ENCODE data around the gene CRAMP1. TPM values are rescaled to one million over a fixed set of nuclear protein-coding genes. Genes with fewer than 3 reads are reported as not detected.
A peak's percentile ranks its signal among the peaks of the same experiment; 100 is the strongest.

The CRAMP1 gene
- polyA plus RNA-seq, 3 donors = 20.0 to 30.0 (median 21.2) TPM

DNA sequence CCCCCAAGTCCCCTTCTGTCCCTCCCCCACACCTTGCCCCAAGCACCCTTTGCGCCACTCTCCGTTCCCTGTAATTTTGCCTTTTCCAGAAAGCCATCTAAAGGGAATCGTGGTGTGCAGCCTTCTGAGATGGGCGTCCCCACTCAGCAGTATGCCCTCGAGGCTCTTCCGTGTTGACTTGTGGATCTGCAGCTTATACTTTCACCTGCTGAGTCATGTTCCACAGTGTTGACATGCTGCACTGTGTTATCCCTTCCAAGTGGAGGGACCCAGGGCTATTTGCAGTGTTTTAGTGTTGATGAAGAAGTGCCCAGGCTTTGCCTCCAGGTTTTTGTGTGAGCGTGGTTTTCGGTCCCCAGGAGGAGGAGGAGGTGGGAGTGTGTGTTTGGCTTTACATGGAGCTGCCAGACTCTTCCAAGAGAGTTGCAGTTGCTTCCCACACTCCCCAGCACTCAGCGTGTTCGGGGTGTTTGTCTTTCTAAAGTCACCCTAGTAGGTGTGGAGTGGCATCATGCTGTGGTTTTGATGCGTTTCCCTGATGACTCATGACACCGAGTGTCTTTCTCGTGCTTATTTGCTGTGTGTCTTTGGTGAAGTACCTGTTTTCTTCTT lies 33.9 kb downstream of the CRAMP1 start:
- no peak for DNase-seq (ENCODE audit: extremely low read depth in 1 of 11, low read depth in 9 of 11, low spot score in 4 of 11)

DNA sequence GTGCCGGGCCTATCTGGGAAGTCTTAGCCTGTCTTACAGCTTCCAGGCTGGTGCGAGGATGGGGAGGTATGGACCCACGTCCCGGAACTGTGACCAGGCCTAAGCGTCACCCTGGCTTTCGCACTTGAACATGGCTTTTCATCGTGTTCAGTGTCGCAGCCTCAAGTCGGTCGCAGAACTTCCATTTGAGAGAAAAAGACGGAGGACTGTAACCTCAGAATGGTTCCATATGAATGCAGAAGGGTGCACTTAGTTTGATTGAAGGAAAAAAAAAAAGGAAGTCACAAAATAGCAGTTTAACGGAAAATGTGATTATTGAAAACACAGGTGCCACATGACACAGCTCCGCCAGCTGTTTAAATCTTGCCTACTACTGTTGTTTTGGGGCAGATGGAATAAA lies 35.7 kb downstream of the CRAMP1 start:
- DNase-seq (ENCODE audit: extremely low read depth in 1 of 11, low read depth in 9 of 11, low spot score in 4 of 11) = no peak

DNA sequence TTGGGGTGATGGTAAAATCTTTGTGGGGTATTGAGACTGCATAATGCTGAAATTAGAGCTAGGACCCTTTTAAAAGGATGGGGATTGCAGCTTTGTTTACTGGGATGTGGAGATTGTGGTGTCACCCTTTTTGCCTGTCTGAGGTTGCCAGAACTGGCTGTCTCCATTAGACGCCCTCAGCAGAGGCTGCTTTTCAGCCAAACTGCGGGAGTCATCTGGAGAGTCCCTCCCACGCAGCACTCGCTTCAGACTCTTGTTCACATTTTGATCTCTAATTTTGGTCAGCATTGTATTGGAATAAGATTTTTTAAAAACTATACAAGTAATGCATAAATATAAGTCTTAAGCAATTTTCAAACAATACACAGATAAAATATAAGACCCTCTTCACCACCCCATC lies 38.0 kb downstream of the CRAMP1 start:
- no peak for DNase-seq (ENCODE audit: extremely low read depth in 1 of 11, low read depth in 9 of 11, low spot score in 4 of 11)

GRCh38 chr16:1651094-1651973 lies 39.2 kb downstream of the CRAMP1 start:
- peak in 2 of 11 donors; percentile 8 to 10 for DNase-seq (ENCODE audit: extremely low read depth in 1 of 11, low read depth in 9 of 11, low spot score in 4 of 11)

GRCh38 chr16:1651974-1652312 lies 39.8 kb downstream of the CRAMP1 start:
- peak in 1 of 11 donors; percentile 4 for DNase-seq (ENCODE audit: extremely low read depth in 1 of 11, low read depth in 9 of 11, low spot score in 4 of 11)

DNA sequence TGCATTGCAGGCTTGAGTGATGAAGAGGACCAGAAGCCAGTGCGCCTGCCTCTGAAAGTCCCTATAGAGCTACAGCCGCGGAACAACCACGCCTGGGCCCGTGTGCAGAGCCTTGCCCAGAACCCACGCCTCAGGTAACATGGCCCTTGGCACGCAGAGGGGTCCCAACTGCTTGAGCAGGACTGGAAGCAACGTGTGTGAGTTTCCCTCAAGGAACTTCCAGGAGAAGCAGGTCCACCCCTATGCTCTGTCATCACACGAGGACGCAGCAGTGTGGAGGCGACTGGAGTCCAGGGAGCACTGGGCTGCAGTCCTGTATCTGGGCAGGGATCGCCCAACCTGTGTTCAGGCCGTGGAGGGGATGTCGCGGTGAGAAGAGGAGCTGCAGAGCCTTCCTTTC lies 40.9 kb downstream of the CRAMP1 start:
- no peak for DNase-seq (ENCODE audit: extremely low read depth in 1 of 11, low read depth in 9 of 11, low spot score in 4 of 11)

- DNase-seq (ENCODE audit: extremely low read depth in 1 of 11, low read depth in 9 of 11, low spot score in 4 of 11) = no peak
Measured at GRCh38 chr16:1654505-1655268, 42.5 kb downstream of the CRAMP1 start.

GRCh38 chr16:1655269-1655807 lies 43.2 kb downstream of the CRAMP1 start:
- DNase-seq (ENCODE audit: extremely low read depth in 1 of 11, low read depth in 9 of 11, low spot score in 4 of 11) = no peak

DNA sequence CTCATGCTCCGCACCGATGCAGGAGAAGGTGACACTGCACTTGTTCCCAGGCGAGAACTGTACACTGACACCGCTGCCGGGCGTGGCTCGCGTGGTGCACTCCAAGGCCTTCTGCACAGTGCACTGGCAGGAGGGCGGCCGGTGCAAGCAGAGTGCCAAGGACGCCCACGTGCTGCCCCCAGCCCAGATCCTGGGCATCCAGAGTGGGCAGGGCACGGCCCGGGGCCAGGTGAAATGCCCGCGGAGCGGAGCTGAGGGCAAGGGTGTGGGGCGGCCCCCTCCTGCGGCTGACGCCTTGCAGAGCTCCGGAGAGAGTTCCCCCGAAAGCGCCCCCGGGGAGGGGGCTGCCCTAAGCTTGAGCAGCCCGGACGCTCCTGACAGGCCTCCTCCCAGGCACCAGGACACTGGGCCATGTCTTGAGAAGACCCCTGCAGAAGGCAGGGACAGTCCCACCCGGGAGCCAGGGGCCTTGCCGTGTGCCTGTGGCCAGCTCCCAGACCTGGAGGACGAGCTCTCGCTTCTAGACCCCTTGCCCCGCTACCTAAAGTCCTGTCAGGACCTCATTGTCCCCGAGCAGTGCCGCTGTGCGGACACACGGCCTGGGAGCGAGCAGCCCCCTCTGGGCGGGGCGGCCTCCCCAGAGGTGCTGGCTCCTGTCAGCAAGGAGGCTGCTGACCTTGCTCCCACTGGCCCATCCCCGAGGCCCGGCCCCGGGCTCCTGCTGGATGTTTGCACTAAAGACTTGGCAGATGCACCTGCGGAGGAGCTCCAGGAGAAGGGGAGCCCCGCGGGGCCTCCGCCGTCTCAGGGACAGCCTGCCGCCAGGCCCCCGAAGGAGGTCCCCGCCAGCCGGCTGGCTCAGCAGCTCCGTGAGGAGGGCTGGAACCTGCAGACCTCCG lies 44.0 kb downstream of the CRAMP1 start:
- DNase-seq (ENCODE audit: extremely low read depth in 1 of 11, low read depth in 9 of 11, low spot score in 4 of 11) = no peak

DNA sequence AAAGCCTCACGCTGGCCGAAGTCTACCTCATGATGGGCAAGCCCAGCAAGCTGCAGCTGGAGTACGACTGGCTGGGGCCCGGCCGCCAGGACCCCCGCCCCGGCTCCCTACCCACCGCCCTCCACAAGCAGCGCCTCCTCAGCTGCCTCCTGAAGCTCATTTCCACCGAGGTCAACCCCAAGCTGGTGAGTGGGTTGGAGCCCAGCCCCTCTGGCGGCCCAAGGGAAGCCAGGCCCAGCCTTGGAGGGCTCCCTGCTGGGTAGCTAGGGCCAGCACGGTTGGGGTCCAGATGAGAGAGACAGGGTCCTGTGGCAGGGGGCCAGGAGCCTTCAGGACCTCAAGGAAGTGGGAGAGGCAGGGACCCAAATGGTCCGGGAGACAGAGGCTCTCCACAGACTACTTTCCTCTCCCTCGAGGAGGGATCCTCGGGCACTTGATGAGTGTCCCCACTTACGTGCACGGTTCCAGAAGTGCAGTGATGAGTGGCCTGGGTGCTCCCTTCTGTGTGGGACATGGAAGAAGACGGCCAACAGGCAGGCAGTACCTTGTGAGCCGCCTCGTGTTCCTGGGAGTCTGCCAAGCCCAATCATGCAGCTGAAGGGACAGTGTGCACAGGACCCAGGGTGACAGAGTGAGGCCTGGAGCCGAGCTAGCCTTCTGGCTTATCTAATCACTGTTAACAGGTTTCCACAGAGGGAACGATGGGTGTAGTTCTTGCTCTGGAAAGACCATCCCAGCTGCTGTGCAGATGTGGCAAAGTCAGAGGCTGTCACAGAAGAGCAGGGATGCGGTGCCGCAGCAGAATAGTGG lies 44.9 kb downstream of the CRAMP1 start:
- no peak for DNase-seq (ENCODE audit: extremely low read depth in 1 of 11, low read depth in 9 of 11, low spot score in 4 of 11)

- DNase-seq (ENCODE audit: extremely low read depth in 1 of 11, low read depth in 9 of 11, low spot score in 4 of 11) = no peak
Measured at GRCh38 chr16:1657841-1658240, 45.7 kb downstream of the CRAMP1 start.

DNA sequence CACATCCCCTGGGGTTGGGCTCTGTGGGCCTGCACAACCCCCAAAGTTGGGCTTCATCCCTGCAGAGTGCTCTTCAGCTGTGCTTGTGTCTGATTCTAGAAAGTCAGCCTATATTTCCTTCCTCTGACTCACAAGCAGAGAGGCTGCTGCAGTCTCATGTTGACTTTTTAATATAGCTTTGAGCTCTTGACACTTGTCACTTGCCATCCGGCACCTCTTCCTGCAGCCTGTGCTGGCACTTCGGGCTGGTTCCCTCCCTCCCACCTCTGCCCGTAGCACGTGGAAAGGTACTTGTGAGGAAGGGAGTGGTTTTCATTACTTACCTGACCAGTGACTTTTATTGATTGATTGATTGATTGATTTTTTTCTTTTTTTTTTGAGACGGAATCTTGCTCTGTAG lies 46.9 kb downstream of the CRAMP1 start:
- no peak for DNase-seq (ENCODE audit: extremely low read depth in 1 of 11, low read depth in 9 of 11, low spot score in 4 of 11)

- no peak for DNase-seq (ENCODE audit: extremely low read depth in 1 of 11, low read depth in 9 of 11, low spot score in 4 of 11)
Measured at GRCh38 chr16:1661826-1662225, 49.7 kb downstream of the CRAMP1 start.

DNA sequence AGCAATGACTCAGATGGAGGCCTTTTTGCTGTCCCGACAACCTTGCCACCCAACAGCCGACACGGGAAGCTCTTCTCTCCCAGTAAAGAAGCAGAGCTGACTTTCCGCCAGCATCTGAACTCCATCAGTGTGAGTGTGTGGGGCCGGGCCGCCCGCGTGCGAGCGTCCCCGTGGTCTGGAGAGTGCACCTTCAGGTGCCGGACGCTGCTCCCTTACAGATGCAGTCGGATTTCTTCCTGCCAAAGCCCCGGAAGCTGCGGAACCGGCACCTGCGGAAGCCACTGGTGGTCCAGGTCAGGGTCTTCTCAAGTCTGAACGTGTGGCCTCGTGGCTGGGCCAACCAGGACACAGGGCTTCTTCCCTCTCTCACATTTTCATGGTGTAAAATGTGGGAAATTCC lies 50.4 kb downstream of the CRAMP1 start:
- no peak for DNase-seq (ENCODE audit: extremely low read depth in 1 of 11, low read depth in 9 of 11, low spot score in 4 of 11)

GRCh38 chr16:1665829-1666228 lies 53.7 kb downstream of the CRAMP1 start:
- no peak for DNase-seq (ENCODE audit: extremely low read depth in 1 of 11, low read depth in 9 of 11, low spot score in 4 of 11)

GRCh38 chr16:1666316-1666715 lies 54.2 kb downstream of the CRAMP1 start:
- no peak for DNase-seq (ENCODE audit: extremely low read depth in 1 of 11, low read depth in 9 of 11, low spot score in 4 of 11)

- DNase-seq (ENCODE audit: extremely low read depth in 1 of 11, low read depth in 9 of 11, low spot score in 4 of 11) = no peak
Measured at GRCh38 chr16:1667271-1667670, 55.1 kb downstream of the CRAMP1 start.

DNA sequence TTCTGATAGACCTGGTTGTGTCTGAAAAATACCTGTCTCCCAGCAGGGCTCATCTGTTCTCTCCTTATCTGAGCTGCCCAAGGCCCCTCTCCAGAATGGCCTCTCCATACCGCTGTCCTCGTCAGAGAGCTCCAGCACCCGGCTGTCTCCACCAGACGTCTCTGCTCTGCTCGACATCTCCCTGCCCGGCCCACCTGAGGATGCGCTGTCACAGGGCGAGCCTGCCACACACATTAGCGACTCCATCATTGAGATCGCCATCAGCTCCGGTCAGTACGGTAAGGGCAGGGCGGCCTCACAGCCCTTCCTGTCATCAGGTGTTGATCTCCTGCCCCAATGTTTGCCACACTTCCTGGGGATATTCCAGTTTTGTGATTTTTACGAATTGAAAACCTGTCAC lies 55.8 kb downstream of the CRAMP1 start:
- no peak for DNase-seq (ENCODE audit: extremely low read depth in 1 of 11, low read depth in 9 of 11, low spot score in 4 of 11)

Measured in renal cortex interstitium (tissue), 11 donors.